Bone marrow (tissue), 2 donors: ENCODE data around the gene RAB26.

Experiments
- DNase-seq, 2 donors: peaks; one replicate each; lab custom pipeline; 2025; lab: John Stamatoyannopoulos, UW

Gene RAB26

GRCh38 chr16:2159175-2159838 is 10.9 kb downstream of the RAB26 start:
- no peak for DNase-seq

GRCh38 chr16:2160915-2161551 is 12.6 kb downstream of the RAB26 start:
- DNase-seq = no peak

- DNase-seq = no peak
These were observed 13.5 kb downstream of the RAB26 start for GRCh38 chr16:2161911-2162310.

GRCh38 chr16:2162676-2163118 is 14.3 kb downstream of the RAB26 start:
- DNase-seq = no peak

GRCh38 chr16:2163211-2163881 is 14.9 kb downstream of the RAB26 start:
- no peak for DNase-seq

GRCh38 chr16:2165861-2166260 is 17.4 kb downstream of the RAB26 start:
- DNase-seq = no peak

- DNase-seq = no peak
These were observed 18.0 kb downstream of the RAB26 start for GRCh38 chr16:2166263-2167067.

GRCh38 chr16:2167068-2167638 is 18.7 kb downstream of the RAB26 start:
- DNase-seq = no peak

GRCh38 chr16:2170080-2170479 is 21.7 kb downstream of the RAB26 start:
- no peak for DNase-seq

GRCh38 chr16:2170587-2171435 is 22.4 kb downstream of the RAB26 start:
- no peak for DNase-seq

GRCh38 chr16:2171601-2172178 is 23.3 kb downstream of the RAB26 start:
- DNase-seq = no peak

GRCh38 chr16:2172688-2173335 is 24.4 kb downstream of the RAB26 start:
- no peak for DNase-seq

- DNase-seq = no peak
These were observed 24.9 kb downstream of the RAB26 start for GRCh38 chr16:2173366-2173765.

- DNase-seq = no peak
These were observed 25.5 kb downstream of the RAB26 start for GRCh38 chr16:2173916-2174315.

GRCh38 chr16:2174396-2175131 is 26.1 kb downstream of the RAB26 start:
- no peak for DNase-seq

- DNase-seq = no peak
These were observed 27.0 kb downstream of the RAB26 start for GRCh38 chr16:2175454-2175853.

GRCh38 chr16:2176047-2176446 is 27.6 kb downstream of the RAB26 start:
- DNase-seq = no peak

GRCh38 chr16:2177101-2177500 is 28.7 kb downstream of the RAB26 start:
- DNase-seq = no peak

- DNase-seq = no peak
These were observed 29.1 kb downstream of the RAB26 start for GRCh38 chr16:2177561-2177960.
